Spinal cord (tissue), 10 donors: ENCODE data around the gene C1QC. TPM values are rescaled to one million over a fixed set of nuclear protein-coding genes. Genes with fewer than 3 reads are reported as not detected.

Experiments used
- DNase-seq, 6 donors: peaks; one replicate each; pipeline versions ENCODE4 v3.0.0 to v3.0.0-alpha.2; 2013 to 2015; ENCODE audit warnings: low spot score in 6 of 6, low read depth in 4 of 6
- H3K27ac ChIP-seq: one replicate; pipeline ENCODE4 v1.5.1; 2013; ENCODE audit warnings: low read depth, low read length, control low read depth
- H3K27me3 ChIP-seq: one replicate; pipeline ENCODE4 v1.6.1; 2013; ENCODE audit warnings: low read length; ENCODE audit not compliant: control insufficient read depth, insufficient read depth
- H3K36me3 ChIP-seq: one replicate; pipeline ENCODE4 v1.6.1; 2013; ENCODE audit warnings: low read length; ENCODE audit not compliant: control insufficient read depth, insufficient read depth
- H3K4me1 ChIP-seq: one replicate; pipeline ENCODE4 v1.6.1; 2013; ENCODE audit warnings: low read length; ENCODE audit not compliant: control insufficient read depth, insufficient read depth
- H3K4me3 ChIP-seq: one replicate; pipeline ENCODE4 v1.5.1; 2013; ENCODE audit warnings: low read depth, low read length, control low read depth
- H3K9me3 ChIP-seq: one replicate; pipeline ENCODE4 v1.6.1; 2013; ENCODE audit warnings: low read length; ENCODE audit not compliant: control insufficient read depth, insufficient read depth
- whole genome bisulfite sequencing: methylation state at CpG from one replicate; pipeline ENCODE4 v1.1.5; 2013; ENCODE audit warnings: missing lambda C conversion rate; ENCODE audit not compliant: insufficient coverage; 5-methylcytosine and 5-hydroxymethylcytosine counted together
- polyA plus RNA-seq, 2 donors: library from polyadenylated mRNA; unstranded; fragments of 120-200 nt; gene quantifications; one replicate each; pipeline ENCODE4 v1.2.1, GENCODE V29; 2013; ENCODE audit not compliant: insufficient read length in 2 of 2
- small RNA-seq: library from RNA; depleted of rRNA; stranded (forward); fragments of <200 nt; gene quantifications from one replicate; pipeline ENCODE3, GENCODE V24; 2014; ENCODE audit warnings: low replicate concordance
- total RNA-seq, 2 donors: library from RNA; depleted of rRNA in 1 of 2; stranded (reverse); fragments of 120-200 nt in 1 of 2; fragments of >200 nt in 1 of 2; gene quantifications; one replicate each; pipeline versions ENCODE4 v1.2.3 to v1.2.4, GENCODE V29; 2013 to 2014
- donor health status: healthy.

Gene C1QC
- total and polyA plus RNA-seq, 4 donors, result 35.3 to 64.7 (median 44.5) TPM

DNA sequence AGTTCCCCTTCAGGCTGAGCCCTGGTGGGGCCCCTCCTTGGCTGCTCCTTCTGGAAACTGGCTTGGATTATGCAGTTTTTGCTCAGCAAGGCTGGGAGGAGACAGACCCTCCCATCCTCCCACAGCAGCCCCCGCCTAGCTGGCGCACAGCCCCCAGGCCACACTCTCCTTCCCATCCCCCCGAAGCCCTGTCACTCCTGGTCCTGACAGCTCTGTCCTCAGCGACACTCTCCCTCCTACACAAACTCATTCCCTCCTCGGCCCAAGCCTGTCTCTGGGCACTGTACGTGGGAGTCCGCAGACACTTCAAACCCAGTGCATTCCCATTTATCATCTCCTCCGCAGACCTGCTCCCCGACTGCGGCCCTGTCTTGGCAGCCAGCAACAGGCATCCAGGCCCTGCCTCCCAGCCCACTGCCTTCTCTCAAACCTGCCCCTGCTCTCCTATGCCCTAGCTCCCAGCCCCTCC lies 42.2 kb downstream of the C1QC start:
- Histone ChIP-seq H3K27ac (no peak overlapping the region), H3K36me3 (no peaks in the 10 kb centered on the region), H3K4me3 (no peak overlapping the region), H3K27me3 (no peaks in the 10 kb centered on the region), H3K4me1 (peaks cover 25% of the 10 kb centered on the region), H3K9me3 (no peaks in the 10 kb centered on the region)
- peak in 2 of 6 donors; percentile 34 to 58 for DNase-seq
- WGBS, result 21% methylated on average over 10 of the region's 10 CpGs

DNA sequence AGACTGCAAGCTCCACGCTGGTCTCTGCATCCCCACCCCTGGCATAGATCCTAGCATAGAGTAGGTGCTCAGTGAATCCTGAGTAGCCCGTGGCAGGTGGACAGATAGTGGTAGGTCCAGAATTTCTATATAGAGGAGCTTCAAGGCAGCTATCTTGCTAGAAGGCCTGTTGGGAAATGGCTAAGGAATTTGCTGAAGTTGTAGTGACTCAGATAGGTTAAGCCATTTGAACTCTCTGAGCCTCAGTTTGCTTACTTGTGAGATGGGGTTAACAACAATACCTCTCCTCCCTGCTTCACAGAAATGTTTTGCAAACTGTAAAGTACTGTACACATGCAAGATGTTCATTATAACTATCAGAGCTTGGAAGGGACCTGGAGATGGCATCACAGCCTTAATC lies 43.8 kb downstream of the C1QC start:
- Histone ChIP-seq H3K27ac (no peak overlapping the region), H3K4me1 (peaks cover 26% of the 10 kb centered on the region), H3K9me3 (no peaks in the 10 kb centered on the region), H3K36me3 (no peaks in the 10 kb centered on the region), H3K27me3 (no peaks in the 10 kb centered on the region), H3K4me3 (no peak overlapping the region)
- no peak for DNase-seq
- WGBS, result 100% methylated on average over 1 of the region's 2 CpGs

DNA sequence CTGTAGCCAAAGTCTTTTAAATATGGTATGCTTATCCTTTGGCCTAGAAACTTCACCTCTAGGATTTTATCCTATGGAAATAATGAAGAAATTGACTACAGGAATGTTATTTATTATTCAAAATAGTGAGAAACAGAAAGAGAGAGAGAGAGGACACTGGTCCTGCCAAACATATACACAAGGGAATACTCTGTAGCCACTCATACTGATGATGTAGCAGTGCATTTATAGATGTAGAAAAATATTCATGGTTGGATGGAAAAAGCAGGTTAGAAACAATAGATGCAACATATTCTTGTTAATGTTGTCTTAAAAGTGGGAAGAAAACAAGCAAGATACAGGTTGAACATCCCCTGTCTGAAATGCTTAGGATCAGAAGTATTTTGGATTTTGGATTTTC lies 45.0 kb downstream of the C1QC start:
- no peak overlapping the region for H3K27ac ChIP-seq
- H3K9me3 ChIP-seq, result no peaks in the 10 kb centered on the region
- no peaks in the 10 kb centered on the region for H3K36me3 ChIP-seq
- H3K27me3 ChIP-seq, result no peaks in the 10 kb centered on the region
- peaks cover 26% of the 10 kb centered on the region for H3K4me1 ChIP-seq
- no peak for DNase-seq
- H3K4me3 ChIP-seq, result no peak overlapping the region

DNA sequence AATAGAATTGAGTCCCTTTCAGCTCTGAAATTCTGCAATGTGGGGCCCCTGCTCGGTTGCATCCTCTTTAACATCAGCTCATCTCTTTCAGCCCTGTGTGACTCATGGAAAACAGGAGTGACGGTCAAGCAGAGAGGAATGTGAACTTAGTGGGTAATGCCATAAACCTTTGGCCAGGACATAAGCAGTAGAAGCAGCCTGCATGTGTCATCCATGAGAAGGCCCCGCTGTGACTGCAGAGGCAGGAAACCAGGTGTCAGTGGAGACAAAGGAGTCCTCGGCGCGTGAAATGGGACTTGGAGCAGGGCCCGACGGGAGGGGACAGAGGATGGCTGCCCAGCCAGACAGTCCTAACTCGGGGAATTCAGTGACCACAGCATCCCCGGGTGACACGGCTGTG lies 46.1 kb downstream of the C1QC start:
- Histone ChIP-seq H3K9me3 (no peaks in the 10 kb centered on the region), H3K27me3 (no peaks in the 10 kb centered on the region), H3K4me3 (no peak overlapping the region), H3K4me1 (peaks cover 26% of the 10 kb centered on the region), H3K36me3 (no peaks in the 10 kb centered on the region), H3K27ac (no peak overlapping the region)
- DNase-seq, result peak in 2 of 6 donors; percentile 70 to 80
- WGBS, result 31% methylated on average over 8 of the region's 11 CpGs

DNA sequence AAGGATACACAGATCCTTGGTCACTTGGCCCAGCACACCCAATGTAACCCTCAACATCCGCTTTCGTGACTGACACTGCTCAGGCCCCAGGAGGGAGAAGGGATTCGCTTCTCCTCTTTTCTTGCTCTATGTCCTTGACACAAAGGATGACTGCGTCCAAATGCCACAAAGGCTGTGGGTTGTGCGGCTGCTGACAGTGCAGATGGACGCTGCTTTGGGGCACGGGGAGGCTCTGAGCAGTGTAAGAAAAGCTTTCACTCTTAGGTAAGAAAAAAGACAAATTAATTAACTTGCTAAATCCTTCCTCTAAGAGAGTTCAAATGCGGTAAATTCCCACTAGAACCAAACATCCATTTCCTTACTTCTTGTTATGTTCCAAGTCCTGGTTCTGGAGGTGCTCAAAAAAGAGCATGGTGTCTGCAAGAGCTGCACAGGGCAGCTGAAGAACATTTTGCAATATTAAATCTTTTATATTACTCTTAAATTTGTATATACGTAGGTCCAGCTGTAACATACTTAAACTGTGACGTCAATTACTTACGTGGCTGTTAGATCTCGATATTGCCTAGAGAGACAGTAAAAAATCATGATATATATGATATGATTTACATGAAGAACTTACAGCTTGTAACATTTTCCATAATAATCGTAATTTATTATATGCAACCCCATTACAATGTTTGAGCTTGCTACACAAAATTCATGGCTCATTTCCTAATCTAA lies 47.8 kb downstream of the C1QC start:
- H3K36me3 ChIP-seq, result no peaks in the 10 kb centered on the region
- peaks cover 14% of the 10 kb centered on the region for H3K4me1 ChIP-seq
- H3K4me3 ChIP-seq, result no peak overlapping the region
- DNase-seq, result peak in 1 of 6 donors; percentile 52
- no peaks in the 10 kb centered on the region for H3K27me3 ChIP-seq
- 33% methylated on average over 1 of the region's 13 CpGs for WGBS
- no peaks in the 10 kb centered on the region for H3K9me3 ChIP-seq
- H3K27ac ChIP-seq, result no peak overlapping the region

DNA sequence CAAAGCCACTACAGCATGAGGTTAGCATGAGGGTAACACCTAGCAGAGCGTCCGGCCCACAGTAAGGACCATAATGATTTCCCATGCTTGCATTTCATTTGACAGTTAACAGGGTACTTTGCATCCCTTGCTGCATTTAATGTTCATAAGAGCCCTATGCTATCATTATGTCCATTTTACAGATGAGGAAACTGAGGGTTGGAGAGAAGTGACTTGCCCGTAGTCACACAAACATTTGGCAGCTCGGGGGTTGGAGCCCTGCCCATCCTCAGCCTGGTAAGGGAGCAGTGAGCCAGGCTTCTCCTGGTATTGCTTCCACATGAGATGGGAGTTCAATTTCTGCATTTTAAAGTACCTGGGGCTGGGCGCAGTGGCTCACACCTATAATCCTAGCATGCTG lies 50.7 kb downstream of the C1QC start:
- Histone ChIP-seq H3K4me1 (peaks cover 13% of the 10 kb centered on the region), H3K9me3 (no peaks in the 10 kb centered on the region), H3K27me3 (no peaks in the 10 kb centered on the region), H3K27ac (no peak overlapping the region), H3K36me3 (no peaks in the 10 kb centered on the region), H3K4me3 (no peak overlapping the region)
- no peak for DNase-seq
- WGBS, result 95% methylated on average over 5 of the region's 5 CpGs

DNA sequence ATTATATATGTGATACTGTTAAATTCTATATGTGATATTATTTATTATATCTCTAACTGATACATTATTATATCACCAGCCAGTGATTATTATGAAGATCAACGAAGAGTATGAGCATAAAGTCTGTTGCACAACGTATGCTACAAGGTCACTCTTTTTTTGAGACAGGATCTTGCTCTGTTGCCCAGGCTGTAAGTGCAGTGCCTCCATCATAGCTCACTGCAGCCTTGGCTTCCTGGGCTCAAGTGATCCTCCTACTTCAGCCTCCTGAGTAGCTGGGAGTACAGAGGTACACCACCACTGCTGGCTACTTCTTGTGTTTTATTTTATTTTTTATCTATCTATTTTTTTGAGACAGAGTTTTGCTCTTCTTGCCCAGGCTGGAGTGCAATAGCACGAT lies 53.2 kb downstream of the C1QC start:
- no peak for DNase-seq
- H3K4me1 ChIP-seq, result peaks cover 3% of the 10 kb centered on the region
- WGBS, result 90% methylated on average over 2 of the region's 3 CpGs
- no peak overlapping the region for H3K27ac ChIP-seq
- H3K4me3 ChIP-seq, result no peak overlapping the region
- H3K36me3 ChIP-seq, result no peaks in the 10 kb centered on the region
- H3K27me3 ChIP-seq, result no peaks in the 10 kb centered on the region
- no peaks in the 10 kb centered on the region for H3K9me3 ChIP-seq

Small RNAs within 50 kb of the gene (small RNA-seq; reads per million reads assigned to genes)
- gene MIR6127, result not detected

Other genes starting within 250 kb of the C1QC start
- 10 to 100 TPM; 13.6 to 18.0 TPM for gene ZBTB40, start 191.8 kb upstream of the C1QC start, total RNA-seq
- gene ZBTB40, start 191.8 kb upstream of the C1QC start, polyA plus RNA-seq, result 10 to 100 TPM; 17.4 to 19.0 TPM
- 1 to 10 TPM; 1.8 to 4.6 TPM for gene EPHA8, start 80.1 kb upstream of the C1QC start, total RNA-seq
- gene EPHA8, start 80.1 kb upstream of the C1QC start, polyA plus RNA-seq, result 10 to 100 TPM; 13.4 to 17.1 TPM
- 10 to 100 TPM; 48.2 to 66.2 TPM for gene C1QA, start 7.0 kb upstream of the C1QC start, total RNA-seq
- 10 to 100 TPM; 23.3 to 24.8 TPM for gene C1QA, start 7.0 kb upstream of the C1QC start, polyA plus RNA-seq
- 10 to 100 TPM; 39.1 to 44.5 TPM for gene C1QB, start 9.6 kb downstream of the C1QC start, total RNA-seq
- 10 to 100 TPM; 28.6 to 42.7 TPM for gene C1QB, start 9.6 kb downstream of the C1QC start, polyA plus RNA-seq
- gene EPHB2, start 67.2 kb downstream of the C1QC start, total RNA-seq, result 10 to 100 TPM; 22.2 to 23.5 TPM
- gene EPHB2, start 67.2 kb downstream of the C1QC start, polyA plus RNA-seq, result 10 to 100 TPM; 43.1 to 44.4 TPM